Neural cell (in vitro differentiated cells): Measurements from ENCODE around the gene KIF1C. TPM values are rescaled to one million over a fixed set of nuclear protein-coding genes. Genes with fewer than 3 reads are reported as not detected.

Source experiments
- H2AFZ ChIP-seq: fragments of 200-600, 300-800 bp; sonication (generic), shearing (Covaris generic); 2 replicates; pipeline ENCODE4 v1.6.0; 2014; ENCODE audit warnings: low read depth, mild to moderate bottlenecking, antibody characterized with exemption, low read length, moderate library complexity
- H3F3A ChIP-seq: fragments of 200-600 bp; shearing (Covaris generic); 2 replicates; pipeline ENCODE4 v1.6.1; 2016; ENCODE audit warnings: mild to moderate bottlenecking, moderate library complexity, mixed read lengths, antibody characterized with exemption, low read length; ENCODE audit not compliant: insufficient read depth, poor library complexity, severe bottlenecking
- H3K27ac ChIP-seq: fragments of 200-600, 300-800 bp; sonication (generic), shearing (Covaris generic); 2 replicates; pipeline ENCODE4 v1.5.1; 2014; ENCODE audit warnings: mild to moderate bottlenecking, low read length, moderate library complexity
- H3K27me3 ChIP-seq: fragments of 300-800, 200-600 bp; sonication (generic), shearing (Covaris generic); 2 replicates; pipeline ENCODE4 v1.6.0; 2014; ENCODE audit warnings: mild to moderate bottlenecking, low read depth, low read length, moderate library complexity; ENCODE audit not compliant: insufficient read depth
- H3K36me3 ChIP-seq: fragments of 300-800, 200-600 bp; sonication (generic), shearing (Covaris generic); 2 replicates; pipeline ENCODE4 v1.5.1; 2014; ENCODE audit warnings: mild to moderate bottlenecking, antibody characterized with exemption, low read length, moderate library complexity; ENCODE audit not compliant: insufficient read depth
- H3K4me2 ChIP-seq: fragments of 300-800, 200-600 bp; sonication (generic), shearing (Covaris generic); 2 replicates; pipeline ENCODE4 v1.6.0; 2014; ENCODE audit warnings: mild to moderate bottlenecking, low read length
- H3K4me3 ChIP-seq: fragments of 300-800, 200-600 bp; sonication (generic), shearing (Covaris generic); 2 replicates; pipeline ENCODE4 v1.5.1; 2014; ENCODE audit warnings: mild to moderate bottlenecking, low read length, moderate library complexity
- H3K79me2 ChIP-seq: fragments of 200-600 bp; shearing (Covaris generic); replicated peaks from 2 replicates; pipeline ENCODE4 v1.6.0; 2014; ENCODE audit warnings: mild to moderate bottlenecking, low read length, moderate library complexity; ENCODE audit not compliant: insufficient read depth
- H3K9ac ChIP-seq: fragments of 300-800, 200-600 bp; sonication (generic), shearing (Covaris generic); 2 replicates; pipeline ENCODE4 v1.6.1; 2016; ENCODE audit warnings: mild to moderate bottlenecking, low read length, mixed read lengths
- H3K9me2 ChIP-seq: fragments of 200-600 bp; shearing (Covaris generic); 2 replicates; pipeline ENCODE4 v1.6.1; 2016; ENCODE audit warnings: mild to moderate bottlenecking, low read length, mixed read lengths; ENCODE audit not compliant: insufficient read depth
- H3K9me3 ChIP-seq: fragments of 200-600, 300-800 bp; sonication (generic), shearing (Covaris generic); 2 replicates; pipeline ENCODE4 v1.6.1; 2016; ENCODE audit warnings: mild to moderate bottlenecking, mixed run types, low read length, moderate library complexity, mixed read lengths
- H4K20me1 ChIP-seq: fragments of 200-600 bp; shearing (Covaris generic); 2 replicates; pipeline ENCODE4 v1.6.1; 2016; ENCODE audit warnings: mild to moderate bottlenecking, mixed run types; ENCODE audit not compliant: insufficient read depth
- CTCF ChIP-seq: fragments of 450-650 bp; IDR thresholded peaks from 2 replicates; pipeline ENCODE4 v1.5.1; 2014; ENCODE audit warnings: antibody characterized with exemption, mild to moderate bottlenecking, moderate library complexity; ENCODE audit not compliant: poor library complexity, severe bottlenecking
- EP300 ChIP-seq: fragments of 450-650 bp; conservative IDR thresholded peaks from 2 replicates; pipeline ENCODE4 v1.6.1; 2014; ENCODE audit warnings: antibody characterized with exemption, mild to moderate bottlenecking, moderate library complexity; ENCODE audit not compliant: poor library complexity, severe bottlenecking
- EZH2 ChIP-seq: fragments of 200-600, 300-800 bp; shearing (Covaris generic), sonication (generic); IDR thresholded peaks from 2 replicates; pipeline ENCODE4 v1.6.1; 2014; ENCODE audit warnings: antibody characterized with exemption, low read length, borderline replicate concordance, mild to moderate bottlenecking; ENCODE audit not compliant: insufficient read depth, poor library complexity, severe bottlenecking
- MXI1 ChIP-seq: fragments of 450-650 bp; conservative IDR thresholded peaks from 2 replicates; pipeline ENCODE4 v1.6.1; 2014; ENCODE audit warnings: antibody characterized with exemption, mild to moderate bottlenecking; ENCODE audit not compliant: poor library complexity, severe bottlenecking
- POLR2AphosphoS5 ChIP-seq: IDR thresholded peaks from 2 replicates; pipeline ENCODE4 v1.6.1; 2012
- RAD21 ChIP-seq: fragments of 450-650 bp; conservative IDR thresholded peaks from 2 replicates; pipeline ENCODE4 v1.6.1; 2014; ENCODE audit warnings: antibody characterized with exemption, mild to moderate bottlenecking, moderate library complexity
- REST ChIP-seq: IDR thresholded peaks from 2 replicates; pipeline ENCODE4 v1.6.1; 2012; ENCODE audit warnings: borderline replicate concordance
- SMC3 ChIP-seq: fragments of 450-650 bp; conservative IDR thresholded peaks from 2 replicates; pipeline ENCODE4 v1.6.1; 2014; ENCODE audit warnings: antibody characterized with exemption, mild to moderate bottlenecking, moderate library complexity; ENCODE audit not compliant: poor library complexity
- TAF1 ChIP-seq: IDR thresholded peaks from 2 replicates; pipeline ENCODE4 v1.6.1; 2012; ENCODE audit warnings: low read depth
- polyA plus RNA-seq: library from polyadenylated mRNA; depleted of rRNA; stranded (reverse); fragments of >200 nt; gene quantifications from 2 replicates; pipeline ENCODE4 v1.2.3, GENCODE V29; 2014

Gene KIF1C
- polyA plus RNA-seq, 1 donor from 2014 or later: 8.3 TPM

GRCh38 chr17:5034651-5035050, 36.9 kb downstream of the KIF1C start:
- Histone ChIP-seq H2AFZ (no peak overlapping the region), H3K36me3 (no peaks in the 10 kb centered on the region), H3K4me2 (no peak overlapping the region), H3K27ac (no peak overlapping the region), H3K9me2 (no peaks in the 10 kb centered on the region), H4K20me1 (no peaks in the 10 kb centered on the region), H3K27me3 (no peaks in the 10 kb centered on the region), H3K4me3 (no peak overlapping the region), H3K9me3 (no peaks in the 10 kb centered on the region), H3K79me2 (no peaks in the 10 kb centered on the region), H3F3A (no peaks in the 10 kb centered on the region), H3K9ac (no peak overlapping the region)
- no peak for TF ChIP-seq SMC3
- no peak for TF ChIP-seq CTCF
- no peak for TF ChIP-seq EP300
- no peak for TF ChIP-seq RAD21
- no peak for TF ChIP-seq MXI1
- TF ChIP-seq POLR2AphosphoS5: no peak
- no peak for TF ChIP-seq REST
- TF ChIP-seq EZH2: no peak
- TF ChIP-seq TAF1: no peak

- no peak within 1 kb of the TSS for H3K4me3 ChIP-seq
- H3K27ac ChIP-seq: no peak within 1 kb of the TSS
- H3K4me2 ChIP-seq: no peak within 1 kb of the TSS
- H3K36me3 ChIP-seq: no peaks in the 10 kb centered on the region
- H3F3A ChIP-seq: no peaks in the 10 kb centered on the region
- H3K9ac ChIP-seq: no peak within 1 kb of the TSS
- no peaks in the 10 kb centered on the region for H4K20me1 ChIP-seq
- H2AFZ ChIP-seq: no peak within 1 kb of the TSS
- no peaks in the 10 kb centered on the region for H3K9me3 ChIP-seq
- no peaks in the 10 kb centered on the region for H3K79me2 ChIP-seq
- H3K27me3 ChIP-seq: no peaks in the 10 kb centered on the region
- H3K9me2 ChIP-seq: no peaks in the 10 kb centered on the region
- no peak for TF ChIP-seq SMC3
These were observed 37.6 kb downstream of the KIF1C start, which contains the start of gene SLC52A1 for GRCh38 chr17:5035315-5035714. Gene SLC52A1 (minus strand): TSS chr17:5035426. CDS start chr17:5034606, 820 bp downstream.
